Activated CD4-positive, alpha-beta T cell treated with anti-CD3 and anti-CD28 coated beads, Interleukin-2, amount 10 ng/mL, durations not matched to agents 7 days and 5 days (primary cell): ENCODE measurements around the gene LURAP1L. TPM values are rescaled to one million over a fixed set of nuclear protein-coding genes. Genes with fewer than 3 reads are reported as not detected.
"Not testable (repeated sequence)": the region's sequence is repeated elsewhere in the genome, so short reads cannot be mapped to it uniquely, and the experiment has no call there.

Source experiments
- CTCF ChIA-PET: fragments of 350-600 bp; sonication (Branson Sonifier 250); formaldehyde crosslinking; loops from one replicate; lab custom pipeline; 2021; ENCODE audit warnings: antibody characterized with exemption; lab: Charles Lee
- POLR2A ChIA-PET: fragments of 350-600 bp; sonication (Branson Sonifier 250); formaldehyde crosslinking; loops from one replicate; lab custom pipeline; 2021; ENCODE audit warnings: antibody characterized with exemption; lab: Charles Lee
- DNase-seq: peaks from one replicate; pipeline ENCODE4 v3.0.0-alpha.2; 2020
- H3K27ac Mint-ChIP-seq: one replicate; pipeline ENCODE4 v1.8.0; 2021; ENCODE audit warnings: mild to moderate bottlenecking, moderate library complexity, mixed read lengths
- H3K27me3 Mint-ChIP-seq: one replicate; pipeline ENCODE4 v1.8.0; 2021; ENCODE audit warnings: mixed read lengths
- H3K36me3 Mint-ChIP-seq: one replicate; pipeline ENCODE4 v1.8.0; 2021; ENCODE audit warnings: low read depth, mixed read lengths
- H3K4me1 Mint-ChIP-seq: one replicate; pipeline ENCODE4 v1.8.0; 2021; ENCODE audit warnings: mixed read lengths
- H3K4me3 Mint-ChIP-seq: one replicate; pipeline ENCODE4 v1.8.0; 2021; ENCODE audit warnings: mild to moderate bottlenecking, moderate library complexity, mixed read lengths
- H3K9me3 Mint-ChIP-seq: one replicate; pipeline ENCODE4 v1.8.0; 2021; ENCODE audit warnings: mixed read lengths
- total RNA-seq, 2 experiments: library from RNA; stranded (reverse); gene quantifications; one replicate each; pipeline ENCODE4 v1.2.3, GENCODE V29; 2021

Gene LURAP1L
- total RNA-seq, 2 experiments from 2014 or later: not detected

DNA sequence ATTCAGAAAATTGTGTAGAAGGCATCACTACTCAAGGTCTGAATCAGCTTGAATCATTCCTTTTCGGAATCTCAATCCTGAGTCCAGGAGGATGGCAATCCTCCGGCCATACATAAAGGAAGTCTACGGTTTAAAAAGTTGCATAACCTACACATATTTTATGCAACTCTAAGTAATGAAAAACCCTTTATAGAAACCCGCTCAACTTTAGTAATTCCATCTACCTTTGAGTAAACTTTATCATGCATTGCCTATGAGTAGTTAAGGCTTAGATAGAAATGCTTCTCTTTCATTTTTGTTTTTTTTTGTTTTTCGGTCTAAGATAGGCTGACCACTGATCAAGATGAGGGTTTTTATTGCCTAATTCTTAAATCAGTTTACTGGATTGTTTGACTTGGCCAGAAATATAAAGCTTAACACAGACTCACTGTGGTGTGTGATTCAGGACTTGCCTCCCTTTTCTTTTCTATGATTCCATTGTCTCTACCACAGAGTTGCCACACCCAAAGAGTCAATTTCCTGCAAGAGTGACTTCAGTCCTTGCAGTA is 85.0 kb downstream of the LURAP1L start:
- no peak overlapping the region for H3K4me3 Mint-ChIP-seq
- no peaks in the 10 kb centered on the region for H3K4me1 Mint-ChIP-seq
- DNase-seq: no peak
- ChIA-PET POLR2A (no interaction called here), CTCF (no interaction called here)
- peaks cover 6% of the 10 kb centered on the region for H3K9me3 Mint-ChIP-seq
- no peaks in the 10 kb centered on the region for H3K27me3 Mint-ChIP-seq
- no peak overlapping the region for H3K27ac Mint-ChIP-seq
- no peaks in the 10 kb centered on the region for H3K36me3 Mint-ChIP-seq

DNA sequence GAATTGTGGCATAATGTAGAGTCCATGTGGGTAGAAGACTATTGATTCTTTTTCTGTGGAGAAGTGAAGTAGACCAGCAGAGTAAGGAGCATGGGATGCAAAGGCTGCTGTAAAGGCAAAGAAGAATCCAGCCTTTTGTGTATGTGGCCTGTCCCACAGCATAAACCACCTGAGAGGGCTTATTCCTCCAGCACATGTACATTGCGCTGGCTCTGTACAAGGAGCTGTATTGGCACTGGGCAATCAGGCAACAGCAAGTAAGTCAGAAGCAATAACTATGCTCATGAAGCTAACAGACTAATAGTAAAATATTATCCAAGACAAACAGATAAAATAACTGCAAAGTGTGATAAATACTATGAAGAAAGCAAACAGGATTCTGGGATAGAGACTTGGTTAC is 86.2 kb downstream of the LURAP1L start:
- no peaks in the 10 kb centered on the region for H3K27me3 Mint-ChIP-seq

DNA sequence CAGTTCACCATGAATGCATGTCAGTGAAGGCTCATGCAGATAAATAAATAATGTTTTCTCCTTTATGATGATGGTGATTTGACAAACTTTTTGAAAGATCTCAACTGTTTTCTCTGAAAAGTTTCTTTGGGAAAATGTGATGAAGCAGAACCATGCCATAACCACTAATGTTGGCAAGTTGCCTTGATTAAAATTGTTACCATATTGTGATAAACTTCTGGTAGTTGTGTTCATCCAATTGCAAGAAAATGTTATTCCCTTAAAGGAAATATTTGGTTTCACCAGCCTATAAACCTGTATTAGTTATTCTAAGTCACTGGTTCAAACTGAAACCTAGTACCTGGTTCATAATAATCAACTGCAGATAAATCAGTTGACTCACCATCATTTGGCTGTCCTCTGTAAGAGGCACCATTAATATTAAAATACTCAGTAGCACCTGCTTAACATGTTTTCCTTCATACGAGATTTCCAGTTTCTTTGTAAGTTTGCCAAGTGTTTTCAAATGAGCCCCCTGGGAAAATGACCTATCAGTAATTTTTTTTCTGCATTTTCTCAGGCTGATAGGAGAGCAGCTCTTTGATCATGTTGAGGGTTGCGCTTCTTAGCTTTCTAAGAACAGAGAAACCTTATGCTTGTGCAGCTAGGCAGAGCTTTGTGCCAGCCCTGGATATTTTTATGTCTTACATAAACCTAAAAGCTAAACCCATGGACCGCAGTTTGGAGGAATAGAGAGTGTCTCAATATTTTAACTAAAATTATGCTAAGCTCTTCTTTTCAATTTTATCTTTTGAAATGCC is 88.0 kb downstream of the LURAP1L start:
- Mint-ChIP-seq H3K9me3 (peaks cover 8% of the 10 kb centered on the region), H3K27ac (no peak overlapping the region), H3K4me1 (no peaks in the 10 kb centered on the region), H3K36me3 (no peaks in the 10 kb centered on the region), H3K27me3 (no peaks in the 10 kb centered on the region), H3K4me3 (no peak overlapping the region)
- ChIA-PET CTCF (no interaction called here), POLR2A (no interaction called here)
- no peak for DNase-seq

More for the DNA sequence above, 86.2 kb downstream of the LURAP1L start:
- no peak for DNase-seq
- CTCF ChIA-PET: no interaction called here
- H3K4me3 Mint-ChIP-seq: no peak overlapping the region
- H3K36me3 Mint-ChIP-seq: no peaks in the 10 kb centered on the region
- no peaks in the 10 kb centered on the region for H3K4me1 Mint-ChIP-seq
- POLR2A ChIA-PET: no interaction called here
- H3K27ac Mint-ChIP-seq: no peak overlapping the region
- peaks cover 9% of the 10 kb centered on the region for H3K9me3 Mint-ChIP-seq

DNA sequence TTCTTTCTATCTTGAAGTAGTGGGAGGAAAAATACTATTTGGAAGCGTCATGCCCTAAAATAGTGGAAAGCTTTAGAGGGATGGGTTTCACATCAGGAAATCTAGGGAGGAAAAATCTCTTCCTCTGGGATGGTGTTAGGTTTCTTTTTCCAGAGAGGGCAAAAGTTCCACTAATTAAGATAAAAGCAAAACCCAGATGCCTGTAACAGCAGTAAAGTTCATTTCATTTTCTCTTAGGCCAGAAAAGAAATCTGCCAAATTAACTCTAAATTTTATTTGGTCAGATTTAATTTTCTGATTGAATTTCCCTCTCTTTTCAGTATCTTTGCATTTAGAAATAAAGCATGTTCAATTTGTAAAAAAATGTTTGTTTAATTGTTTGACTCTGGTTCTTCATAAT is 88.8 kb downstream of the LURAP1L start:
- no peaks in the 10 kb centered on the region for H3K36me3 Mint-ChIP-seq
- no peak for DNase-seq
- H3K4me1 Mint-ChIP-seq: no peaks in the 10 kb centered on the region
- H3K27me3 Mint-ChIP-seq: no peaks in the 10 kb centered on the region
- CTCF ChIA-PET: no interaction called here
- H3K27ac Mint-ChIP-seq: no peak overlapping the region
- H3K4me3 Mint-ChIP-seq: no peak overlapping the region
- peaks cover 11% of the 10 kb centered on the region for H3K9me3 Mint-ChIP-seq
- POLR2A ChIA-PET: no interaction called here

DNA sequence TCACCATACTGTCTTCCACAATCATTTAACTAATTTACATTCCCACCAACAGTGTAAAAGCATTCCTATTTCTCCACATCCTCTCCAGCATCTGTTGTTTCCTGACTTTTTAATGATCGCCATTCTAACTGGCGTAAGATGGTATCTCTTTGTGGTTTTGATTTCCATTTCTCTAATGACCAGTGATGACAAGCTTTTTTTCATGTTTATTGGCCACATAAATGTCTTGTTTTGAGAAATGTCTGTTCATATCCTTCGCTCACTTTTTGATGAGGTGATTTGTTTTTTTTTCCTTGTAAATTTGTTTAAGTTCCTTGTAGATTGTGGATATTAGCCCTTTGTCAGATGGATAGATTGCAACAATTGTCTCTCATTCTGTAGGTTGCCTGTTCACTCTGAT is 90.6 kb downstream of the LURAP1L start:
- H3K4me1 Mint-ChIP-seq, H3K27ac Mint-ChIP-seq, DNase-seq, H3K27me3 Mint-ChIP-seq, H3K4me3 Mint-ChIP-seq, H3K36me3 Mint-ChIP-seq, POLR2A ChIA-PET: not testable (repeated sequence)
- CTCF ChIA-PET: interaction anchor here (0.6 kb wide), 1 partner anchor 1668 kb away, joined by 4 read pairs; no protein-coding TSS in a partner anchor
- H3K9me3 Mint-ChIP-seq: peaks cover 11% of the 10 kb centered on the region

Other genes with a start within 250 kb of the LURAP1L start
- not detected for gene TYRP1, start 81.6 kb upstream of the LURAP1L start, total RNA-seq